GM15510 (cell line): ENCODE measurements around the gene CCSER1.

Source experiments
- POLR2A ChIP-seq: IDR thresholded peaks from 3 replicates; pipeline ENCODE4 v1.6.1; 2011; ENCODE audit warnings: borderline replicate concordance; ENCODE audit not compliant: insufficient read length; ENCODE audit errors: extremely low read depth

CCSER1 gene

DNA sequence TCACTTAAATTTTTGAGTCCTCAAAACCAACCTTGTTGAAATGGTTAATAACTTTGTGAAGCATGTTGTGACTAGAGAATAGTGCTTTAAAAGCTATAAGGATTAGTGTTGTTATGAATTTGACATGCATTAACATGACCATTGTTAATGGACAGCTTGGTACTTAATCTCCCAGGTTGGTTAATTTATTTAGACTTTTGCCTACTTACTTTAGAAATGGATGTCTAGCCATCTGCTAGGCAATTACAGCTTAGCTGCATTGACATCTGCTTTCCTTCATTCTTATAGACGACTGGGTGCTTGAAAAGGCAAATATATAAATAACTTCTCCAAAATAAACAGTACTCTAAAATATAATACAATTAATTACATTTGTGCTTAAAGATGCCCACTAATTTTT lies 368.0 kb downstream of the CCSER1 start:
- no peak for TF ChIP-seq POLR2A

DNA sequence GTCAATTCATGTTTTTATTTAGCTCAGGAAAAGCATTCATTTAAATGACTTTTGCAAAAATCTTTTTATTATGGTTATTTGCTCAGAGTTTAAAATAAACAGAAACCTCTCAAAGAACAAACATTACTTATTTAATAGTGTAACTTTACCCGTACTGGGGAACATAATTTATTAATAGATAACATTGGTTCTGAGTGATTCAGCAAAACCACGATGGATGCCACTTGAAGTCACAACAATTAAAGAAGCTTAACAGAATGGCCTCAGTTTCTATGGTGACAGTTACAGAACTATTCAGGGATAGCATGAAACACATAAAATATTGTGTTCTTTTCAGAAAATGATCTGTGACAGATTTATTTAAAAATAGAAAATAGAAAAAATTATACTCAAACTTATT lies 368.7 kb downstream of the CCSER1 start:
- no peak for TF ChIP-seq POLR2A

DNA sequence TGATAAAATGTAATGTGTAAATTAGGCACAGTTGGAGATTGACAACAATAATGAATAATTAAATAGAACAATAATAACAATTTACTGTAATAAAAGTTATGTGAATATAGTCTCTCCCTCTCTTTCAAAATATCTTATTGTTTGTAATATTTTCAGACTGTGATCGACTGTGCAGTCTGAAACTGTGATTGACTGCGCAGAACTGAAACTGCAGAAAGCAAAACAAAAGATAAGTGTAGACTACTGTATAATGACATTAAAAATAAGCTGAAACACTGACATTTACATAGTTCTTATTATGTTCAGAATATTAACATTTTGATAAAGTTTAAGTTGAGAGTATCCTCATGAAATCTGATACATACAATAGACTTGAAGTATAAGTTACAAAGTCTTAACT lies 371.0 kb downstream of the CCSER1 start:
- no peak for TF ChIP-seq POLR2A

DNA sequence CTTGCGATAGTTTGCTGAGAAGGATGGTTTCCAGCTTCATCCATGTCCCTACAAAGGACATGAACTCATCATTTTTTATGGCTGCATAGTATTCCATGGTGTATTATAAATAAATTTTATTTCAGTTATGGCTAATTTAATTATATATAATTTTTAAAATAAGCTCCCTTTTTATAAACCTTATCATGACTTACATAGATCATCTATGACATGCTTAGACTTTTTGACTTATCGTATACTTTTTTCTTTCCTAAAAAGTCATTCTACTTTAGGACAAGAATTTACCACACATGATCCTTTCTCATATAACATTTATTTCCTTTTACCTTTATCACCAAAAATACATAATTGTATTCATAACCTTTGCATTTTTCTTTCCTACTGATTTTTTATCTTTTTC lies 376.5 kb downstream of the CCSER1 start:
- no peak for TF ChIP-seq POLR2A

DNA sequence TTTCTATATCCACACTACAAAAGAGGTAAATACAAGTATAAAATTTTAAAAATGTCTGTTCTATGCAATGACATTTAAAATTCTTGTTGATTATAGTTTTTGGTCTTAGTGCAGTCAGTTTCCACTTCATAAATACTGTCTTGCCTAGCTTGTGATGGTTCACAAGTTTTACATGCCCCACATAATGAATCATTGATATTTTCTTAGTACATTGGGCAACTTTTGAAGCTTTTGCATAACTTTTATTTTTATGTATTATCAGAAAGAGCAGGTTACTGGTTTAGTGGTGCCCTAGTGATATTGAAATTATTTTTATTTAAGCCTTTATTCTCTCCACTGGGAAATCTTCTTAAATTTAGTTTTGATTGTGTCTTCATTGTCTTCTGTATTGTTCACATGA lies 388.0 kb downstream of the CCSER1 start:
- no peak for TF ChIP-seq POLR2A

DNA sequence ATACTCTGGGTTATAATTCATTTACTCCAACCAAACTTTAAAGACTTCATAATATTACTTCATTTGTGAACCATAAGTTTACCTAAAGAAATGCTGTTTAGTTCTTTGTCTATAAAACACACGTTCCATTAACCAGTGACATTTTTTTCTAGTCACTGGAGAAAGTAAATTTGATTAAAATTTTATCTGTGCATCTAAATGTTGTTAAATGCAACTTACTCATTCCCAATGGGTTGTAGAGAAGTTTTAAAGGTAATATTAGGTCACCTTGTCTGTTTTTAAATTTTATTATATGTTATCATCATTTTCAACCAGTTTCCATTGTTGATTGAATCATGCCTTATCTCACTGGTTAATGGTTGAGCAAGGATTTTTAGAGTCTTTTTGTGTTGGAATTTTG lies 401.4 kb downstream of the CCSER1 start:
- no peak for TF ChIP-seq POLR2A

DNA sequence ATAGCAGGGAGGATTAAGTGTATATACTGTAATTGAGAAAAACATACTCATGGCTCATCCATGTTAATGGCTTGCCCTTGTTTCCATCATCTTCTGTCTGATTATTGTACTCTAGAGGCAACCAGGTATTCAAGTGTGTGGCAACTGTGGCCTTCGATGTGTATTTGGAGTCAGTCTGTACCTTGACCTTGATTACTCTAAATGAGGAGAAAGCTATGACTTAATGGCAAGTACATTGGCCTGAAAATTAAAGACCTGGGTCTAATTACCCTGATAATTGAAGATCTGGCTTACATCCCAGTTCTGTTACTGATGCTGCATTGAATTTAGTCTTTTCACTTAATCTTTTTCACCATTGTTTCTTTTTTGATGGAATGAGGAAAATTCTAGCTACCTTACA lies 409.2 kb downstream of the CCSER1 start:
- no peak for TF ChIP-seq POLR2A

DNA sequence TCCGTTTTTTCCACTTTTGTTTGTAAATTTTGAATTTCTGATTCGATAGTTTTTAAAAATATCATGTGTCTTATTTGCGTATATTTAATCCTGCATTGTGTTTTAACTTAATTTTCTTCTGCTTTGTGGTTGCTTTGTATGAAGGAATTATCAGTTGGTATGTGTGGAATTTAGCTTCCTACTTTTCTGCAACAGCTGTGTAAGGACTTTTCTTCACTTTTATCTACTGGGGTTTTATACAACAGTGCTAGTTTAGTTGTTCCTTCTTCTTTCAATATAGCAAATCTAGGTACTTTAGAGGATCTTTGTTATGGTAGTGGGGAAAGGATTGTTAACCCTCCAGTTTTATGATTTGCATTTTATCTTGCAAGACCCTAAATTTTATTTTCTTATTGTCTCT lies 410.3 kb downstream of the CCSER1 start:
- no peak for TF ChIP-seq POLR2A

DNA sequence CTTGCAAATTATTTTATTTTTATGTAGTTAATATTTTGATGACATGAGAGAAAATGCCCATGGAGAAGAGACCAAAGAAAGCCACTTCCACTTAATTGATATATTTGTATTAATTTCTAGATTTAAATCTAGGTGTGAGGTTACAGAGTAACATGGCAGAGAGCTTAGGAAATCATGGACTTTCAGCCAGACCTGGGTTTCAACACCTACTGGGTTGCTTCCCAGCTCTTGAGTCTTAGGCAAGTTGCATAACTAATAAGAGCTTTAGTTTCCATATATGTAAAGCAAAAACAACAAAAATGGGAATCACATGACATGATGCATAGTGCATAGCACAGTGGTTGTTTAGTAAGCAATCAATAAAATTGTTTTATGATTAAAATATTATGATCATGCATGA lies 413.3 kb downstream of the CCSER1 start:
- no peak for TF ChIP-seq POLR2A

DNA sequence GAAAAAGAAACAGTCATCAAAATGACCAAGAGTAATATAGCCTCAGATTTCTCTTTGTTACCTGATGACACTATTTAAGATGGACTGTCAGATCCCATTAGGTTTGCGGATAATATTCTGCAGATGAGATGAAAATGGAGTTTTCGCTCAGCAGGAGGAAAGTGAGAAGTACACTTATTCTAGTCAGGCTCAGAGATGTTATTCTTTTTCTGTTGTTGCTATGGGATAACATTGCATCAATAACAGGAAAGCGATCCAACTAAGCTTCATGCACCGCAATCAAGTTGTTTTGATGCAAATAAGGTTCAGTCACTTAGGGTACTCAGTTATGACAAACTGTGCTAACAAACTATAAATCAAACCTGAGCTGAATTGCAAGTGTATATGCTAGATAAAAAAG lies 415.0 kb downstream of the CCSER1 start:
- TF ChIP-seq POLR2A, result no peak

DNA sequence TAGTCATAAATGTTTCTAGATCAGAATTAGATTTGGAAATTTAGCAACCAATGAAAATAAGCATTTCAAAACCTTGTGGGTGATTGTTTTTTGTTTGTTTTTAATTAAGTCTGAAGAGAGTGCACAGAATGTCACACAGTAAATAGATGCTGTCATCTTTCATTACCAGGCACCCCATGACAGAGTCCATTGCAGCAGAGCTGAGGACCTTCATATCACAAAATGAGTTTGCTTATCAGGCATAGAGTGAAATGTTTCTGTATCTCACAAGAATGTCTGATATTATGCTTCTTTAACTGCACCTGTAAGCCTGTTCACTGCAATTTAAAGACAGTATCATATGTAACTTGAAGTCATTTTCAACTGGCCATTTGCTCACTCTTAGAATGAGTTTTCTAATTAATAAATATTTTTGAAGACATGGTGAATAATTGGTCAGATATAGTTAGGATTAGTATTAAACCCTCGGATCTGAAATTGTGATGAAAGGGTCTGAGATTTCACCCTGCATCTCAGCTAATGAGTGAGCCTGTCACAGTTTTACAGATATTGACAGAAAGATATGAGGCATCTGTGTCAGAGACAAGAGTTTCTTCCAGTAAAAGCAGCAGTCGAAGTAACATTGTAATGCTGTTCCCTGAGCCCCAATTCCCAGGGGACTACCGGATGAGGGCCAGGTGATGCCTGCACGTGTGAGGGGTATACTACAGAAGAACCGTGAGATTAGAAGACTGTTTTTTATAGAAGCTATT lies 416.4 kb downstream of the CCSER1 start:
- no peak for TF ChIP-seq POLR2A

DNA sequence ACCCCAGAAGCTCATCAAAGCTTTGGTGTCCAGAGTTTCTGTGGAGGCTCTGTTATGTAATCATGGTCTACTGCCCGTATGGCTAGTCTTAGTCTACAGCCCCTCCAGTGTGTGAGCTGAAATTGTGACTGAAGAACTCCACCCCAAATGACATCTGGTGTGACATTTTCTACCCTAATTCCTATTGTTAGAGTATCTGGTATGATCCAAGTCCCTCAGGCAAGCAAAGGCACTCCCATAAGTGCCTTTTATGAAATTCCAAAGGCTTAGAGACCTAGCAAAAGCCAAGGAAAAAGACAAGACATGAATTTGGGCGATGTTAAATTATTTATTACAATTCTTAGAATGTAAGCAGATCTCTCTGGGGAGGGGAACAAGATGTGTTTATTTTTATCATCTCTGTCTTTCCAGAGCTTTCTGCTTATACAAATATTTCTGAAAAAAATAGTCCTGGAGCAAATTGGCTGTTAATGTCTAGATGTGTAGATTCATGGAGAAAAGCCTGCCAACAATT lies 417.4 kb downstream of the CCSER1 start:
- TF ChIP-seq POLR2A, result no peak

DNA sequence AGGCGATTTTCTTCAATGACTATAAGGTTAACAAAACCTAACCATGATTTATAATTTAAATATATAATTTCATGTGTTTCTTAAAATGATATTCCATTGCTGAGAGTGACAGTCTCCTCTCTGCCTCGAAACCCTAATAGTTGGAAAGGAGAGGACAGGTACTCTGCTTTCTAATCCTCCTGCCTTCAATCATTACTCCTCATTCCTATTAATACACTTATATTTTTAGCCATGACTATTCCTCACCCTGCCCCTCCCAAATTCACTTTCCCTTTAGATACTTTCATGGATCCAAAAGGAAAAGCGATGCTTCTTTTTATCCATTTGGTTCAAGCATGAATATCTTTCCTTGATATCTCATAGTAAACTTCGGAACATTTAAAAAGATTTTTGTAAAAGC lies 418.2 kb downstream of the CCSER1 start:
- TF ChIP-seq POLR2A, result no peak

DNA sequence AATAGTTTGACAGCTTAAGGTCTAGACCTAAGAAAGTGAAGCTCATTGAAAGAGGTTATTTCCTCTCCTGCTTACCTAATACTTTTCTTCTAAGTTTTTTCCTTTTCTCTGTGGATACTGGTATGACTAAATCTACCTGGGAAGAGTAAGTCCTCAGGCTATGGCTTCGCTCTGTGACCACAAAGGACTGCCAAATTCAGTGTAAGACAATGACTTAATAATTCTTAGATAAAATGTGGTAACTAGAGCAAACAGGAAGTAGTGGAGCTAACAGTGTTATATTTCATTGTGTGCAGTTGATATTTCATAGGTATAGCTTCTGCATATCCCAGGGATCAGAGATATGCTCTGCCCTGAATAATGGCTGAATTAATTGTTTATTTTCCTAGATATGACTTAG lies 418.9 kb downstream of the CCSER1 start:
- TF ChIP-seq POLR2A, result no peak

DNA sequence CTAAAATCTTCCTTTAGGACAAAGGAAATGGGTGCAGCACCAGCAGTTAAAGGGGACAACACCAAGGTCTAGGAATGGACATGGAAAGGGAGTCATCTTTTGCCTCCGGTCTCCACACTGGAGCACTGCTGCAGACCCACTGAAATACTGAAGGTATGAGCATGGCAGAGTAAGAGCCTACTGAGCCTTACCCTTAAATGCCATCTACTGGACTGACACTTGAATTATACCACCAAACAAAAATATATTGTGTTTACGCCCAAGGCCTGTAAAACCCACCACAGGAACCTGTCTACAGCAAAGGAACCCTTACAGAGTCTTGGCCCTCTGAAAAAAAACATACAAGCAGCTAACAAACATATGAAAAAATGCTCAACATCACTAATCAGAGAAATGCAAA lies 443.4 kb downstream of the CCSER1 start:
- no peak for TF ChIP-seq POLR2A

DNA sequence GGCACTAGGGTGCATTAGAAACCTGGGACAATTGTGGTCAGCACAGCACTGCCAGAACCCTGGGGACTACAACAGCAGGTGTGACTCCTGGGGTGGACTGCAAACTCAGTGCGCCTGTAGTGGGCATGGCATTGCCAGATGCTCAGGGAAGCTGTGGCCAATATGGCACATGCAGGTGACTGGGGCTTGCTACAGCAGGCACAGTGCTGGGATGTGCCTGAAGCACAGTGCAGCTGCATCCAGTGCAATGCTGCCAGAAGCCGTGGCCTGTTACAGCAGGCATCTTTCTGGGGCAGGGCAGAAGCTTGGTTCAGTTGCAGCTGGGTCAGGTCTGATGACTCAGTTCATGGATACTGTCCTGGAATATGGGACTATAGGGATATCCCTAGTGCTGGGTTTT lies 445.8 kb downstream of the CCSER1 start:
- TF ChIP-seq POLR2A, result no peak

DNA sequence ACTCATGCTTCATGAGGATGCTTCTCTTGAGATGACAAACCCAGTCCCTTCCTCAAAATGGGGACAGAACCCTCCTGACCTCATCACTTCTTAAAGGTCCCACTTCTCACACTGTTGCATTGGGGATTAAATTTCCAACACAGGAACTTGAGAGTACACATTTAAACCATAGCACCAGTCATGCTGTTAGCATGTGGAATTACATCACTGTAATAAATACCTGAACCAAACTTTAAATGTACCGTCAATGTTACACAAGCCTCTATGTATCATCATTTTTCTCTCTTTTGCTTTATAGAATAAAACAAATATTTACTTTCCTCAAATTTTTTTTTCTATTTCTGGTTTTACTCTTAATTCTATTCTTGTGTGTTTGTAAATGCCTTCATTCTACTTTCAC lies 448.2 kb downstream of the CCSER1 start:
- TF ChIP-seq POLR2A, result no peak
